HepG2 (cell line): ENCODE data around the gene HELZ. TPM values are rescaled to one million over a fixed set of nuclear protein-coding genes. Genes with fewer than 3 reads are reported as not detected.

Source experiments
- CAMTA2 ChIP-seq: sonication (generic); formaldehyde crosslinking; IDR thresholded peaks from 2 replicates; pipeline ENCODE4 v1.4.0; 2020; ENCODE audit warnings: mild to moderate bottlenecking, missing genetic modification reagents, borderline replicate concordance
- CERS6 ChIP-seq: sonication (generic); formaldehyde crosslinking; IDR thresholded peaks from 2 replicates; pipeline ENCODE4 v1.5.0; 2020; ENCODE audit warnings: missing genetic modification reagents
- CSRNP1 ChIP-seq: sonication (generic); formaldehyde crosslinking; IDR thresholded peaks from 2 replicates; pipeline ENCODE4 v1.8.1; 2023; ENCODE audit warnings: mild to moderate bottlenecking, missing genetic modification reagents
- GABPB1 ChIP-seq: IDR thresholded peaks from 2 replicates; pipeline ENCODE4 v1.6.1; 2016; ENCODE audit warnings: mild to moderate bottlenecking, missing genetic modification reagents, moderate library complexity, missing compliant biosample characterization
- GMEB1 ChIP-seq: sonication (generic); formaldehyde crosslinking; IDR thresholded peaks from 2 replicates; pipeline ENCODE4 v1.5.1; 2020; ENCODE audit warnings: missing genetic modification reagents, mild to moderate bottlenecking, borderline replicate concordance
- HNRNPH1 ChIP-seq: fragments of 200-400 bp; formaldehyde crosslinking; optimal IDR thresholded peaks from 2 replicates; pipeline ENCODE3; 2017; ENCODE audit warnings: mild to moderate bottlenecking, low read depth, low read length
- JARID2 ChIP-seq: sonication (generic); formaldehyde crosslinking; IDR thresholded peaks from 2 replicates; pipeline ENCODE4 v1.8.1; 2023; ENCODE audit warnings: missing genetic modification reagents, inconsistent platforms; ENCODE audit not compliant: insufficient replicate concordance
- KAT7 ChIP-seq: IDR thresholded peaks from 2 replicates; pipeline ENCODE4 v1.6.1; 2018; ENCODE audit warnings: borderline replicate concordance, missing compliant biosample characterization
- KMT2B ChIP-seq: IDR thresholded peaks from 2 replicates; pipeline ENCODE4 v1.6.1; 2016; ENCODE audit warnings: missing genetic modification reagents, missing compliant biosample characterization
- NFKB2 ChIP-seq: sonication (generic); formaldehyde crosslinking; IDR thresholded peaks from 2 replicates; pipeline ENCODE4 v1.4.0; 2020; ENCODE audit warnings: missing genetic modification reagents, borderline replicate concordance
- NR2F2 ChIP-seq: IDR thresholded peaks from 2 replicates; pipeline ENCODE4 v1.6.1; 2012; ENCODE audit warnings: low read depth, inconsistent platforms, borderline replicate concordance
- PLRG1 ChIP-seq: fragments of 450-650 bp; conservative IDR thresholded peaks from 2 replicates; pipeline ENCODE4 v1.6.1; 2016
- POGZ ChIP-seq: sonication (generic); formaldehyde crosslinking; IDR thresholded peaks from 2 replicates; pipeline ENCODE4 v1.4.0; 2020; ENCODE audit warnings: mild to moderate bottlenecking, missing genetic modification reagents
- SALL1 ChIP-seq: sonication (generic); formaldehyde crosslinking; IDR thresholded peaks from 2 replicates; pipeline ENCODE4 v1.8.0; 2022; ENCODE audit warnings: mild to moderate bottlenecking, missing genetic modification reagents
- TFE3 ChIP-seq: IDR thresholded peaks from 2 replicates; pipeline ENCODE4 v1.6.1; 2016
- TRIM24 ChIP-seq: sonication (generic); formaldehyde crosslinking; IDR thresholded peaks from 2 replicates; pipeline ENCODE4 v1.8.0; 2022; ENCODE audit warnings: mild to moderate bottlenecking, missing genetic modification reagents
- U2AF2 ChIP-seq: fragments of 200-400 bp; formaldehyde crosslinking; IDR thresholded peaks from 2 replicates; pipeline ENCODE4 v1.6.1; 2017; ENCODE audit warnings: low read depth, mild to moderate bottlenecking, low read length
- ZBTB7A ChIP-seq: sonication (generic); formaldehyde crosslinking; IDR thresholded peaks from 2 replicates; pipeline ENCODE4 v1.8.0; 2022; ENCODE audit warnings: mild to moderate bottlenecking, missing genetic modification reagents
- ZNF264 ChIP-seq: sonication (generic); formaldehyde crosslinking; IDR thresholded peaks from 2 replicates; pipeline ENCODE4 v1.4.0; 2020; ENCODE audit warnings: missing genetic modification reagents
- polyA plus RNA-seq, 8 experiments: library from polyadenylated mRNA; depleted of rRNA in 3 of 8; stranded (reverse) in 7 of 8; unstranded in 1 of 8; fragments of >200 nt; fragmentation: Illumina TruSeq in 4 of 8; extraction: Trizol in 4 of 8; gene quantifications; 2 replicates each; pipeline versions ENCODE4 v1.2.1 to v1.2.3, GENCODE V29; 2011 to 2016; ENCODE audit warnings: low read depth in 4 of 8, missing spikeins in 1 of 8, mixed read lengths in 1 of 8; ENCODE audit not compliant: insufficient read depth in 1 of 8
- total RNA-seq, 5 experiments: library from RNA; depleted of rRNA; stranded (reverse); fragments of >200 nt; fragmentation: Illumina TruSeq; extraction: Trizol; gene quantifications; 2 replicates each; pipeline ENCODE4 v1.2.3, GENCODE V29; 2016; ENCODE audit warnings: low read depth in 1 of 5
- TF ChIP-seq, protein P1 (sequence below): sonication (generic); formaldehyde crosslinking; IDR thresholded peaks from 2 replicates; pipeline ENCODE4 v1.4.0; 2020; ENCODE audit warnings: missing genetic modification reagents
- TF ChIP-seq, protein P2 (sequence below): sonication (generic); formaldehyde crosslinking; IDR thresholded peaks from 2 replicates; pipeline ENCODE4 v1.8.0; 2022; ENCODE audit warnings: mild to moderate bottlenecking, missing genetic modification reagents, moderate library complexity

Gene HELZ
- total and polyA plus RNA-seq, 2 of the 13 experiments (the other 11 are each of a cell fraction or from before 2014, with no cell fraction given): 35.3 to 52.4 TPM

GRCh38 chr17:67245073-67245693, at the start of gene HELZ (continued):
- TF ChIP-seq JARID2 (CRISPR knock-in tag) (no peak), NFKB2 (CRISPR knock-in tag) (0 out of 2 replicates have a peak, but pooled peaks have one; percentile 9), KAT7 (CRISPR knock-in tag) (no peak; the same call in 1 of the 2 replicates), U2AF2 (no peak), HNRNPH1 (no peak), CAMTA2 (CRISPR knock-in tag) (no peak), TFE3 (CRISPR knock-in tag) (no peak), GABPB1 (peak; percentile 65), POGZ (CRISPR knock-in tag) (no peak; the same call in 1 of the 2 replicates), CERS6 (CRISPR knock-in tag) (no peak), ZBTB7A (CRISPR knock-in tag) (no peak), CSRNP1 (CRISPR knock-in tag) (0 out of 2 replicates have a peak, but pooled peaks have one; percentile 15), PLRG1 (no peak), ZNF264 (CRISPR knock-in tag) (no peak), KMT2B (CRISPR knock-in tag) (peak; percentile 17; the same call in 1 of the 2 replicates), TRIM24 (CRISPR knock-in tag) (no peak), GMEB1 (CRISPR knock-in tag) (peak; percentile 43; the same call in 1 of the 2 replicates), SALL1 (CRISPR knock-in tag) (peak; percentile 73), NR2F2 (no peak)
- TF ChIP-seq, protein P1, sequence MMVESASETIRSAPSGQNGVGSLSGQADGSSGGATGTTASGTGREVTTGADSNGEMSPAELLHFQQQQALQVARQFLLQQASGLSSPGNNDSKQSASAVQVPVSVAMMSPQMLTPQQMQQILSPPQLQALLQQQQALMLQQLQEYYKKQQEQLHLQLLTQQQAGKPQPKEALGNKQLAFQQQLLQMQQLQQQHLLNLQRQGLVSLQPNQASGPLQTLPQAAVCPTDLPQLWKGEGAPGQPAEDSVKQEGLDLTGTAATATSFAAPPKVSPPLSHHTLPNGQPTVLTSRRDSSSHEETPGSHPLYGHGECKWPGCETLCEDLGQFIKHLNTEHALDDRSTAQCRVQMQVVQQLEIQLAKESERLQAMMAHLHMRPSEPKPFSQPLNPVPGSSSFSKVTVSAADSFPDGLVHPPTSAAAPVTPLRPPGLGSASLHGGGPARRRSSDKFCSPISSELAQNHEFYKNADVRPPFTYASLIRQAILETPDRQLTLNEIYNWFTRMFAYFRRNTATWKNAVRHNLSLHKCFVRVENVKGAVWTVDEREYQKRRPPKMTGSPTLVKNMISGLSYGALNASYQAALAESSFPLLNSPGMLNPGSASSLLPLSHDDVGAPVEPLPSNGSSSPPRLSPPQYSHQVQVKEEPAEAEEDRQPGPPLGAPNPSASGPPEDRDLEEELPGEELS (CRISPR knock-in tag): no peak; the same call in 1 of the 2 replicates
- TF ChIP-seq, protein P2, sequence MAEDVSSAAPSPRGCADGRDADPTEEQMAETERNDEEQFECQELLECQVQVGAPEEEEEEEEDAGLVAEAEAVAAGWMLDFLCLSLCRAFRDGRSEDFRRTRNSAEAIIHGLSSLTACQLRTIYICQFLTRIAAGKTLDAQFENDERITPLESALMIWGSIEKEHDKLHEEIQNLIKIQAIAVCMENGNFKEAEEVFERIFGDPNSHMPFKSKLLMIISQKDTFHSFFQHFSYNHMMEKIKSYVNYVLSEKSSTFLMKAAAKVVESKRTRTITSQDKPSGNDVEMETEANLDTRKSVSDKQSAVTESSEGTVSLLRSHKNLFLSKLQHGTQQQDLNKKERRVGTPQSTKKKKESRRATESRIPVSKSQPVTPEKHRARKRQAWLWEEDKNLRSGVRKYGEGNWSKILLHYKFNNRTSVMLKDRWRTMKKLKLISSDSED (CRISPR knock-in tag): no peak
